Ishikawa (cell line): ENCODE data around the gene C20orf173.

Experiments used
- EGR1 ChIP-seq: IDR thresholded peaks from 2 replicates; pipeline ENCODE4 v1.6.1; 2012
- EP300 ChIP-seq: IDR thresholded peaks from 2 replicates; pipeline ENCODE4 v1.6.1; 2012; ENCODE audit warnings: borderline replicate concordance
- REST ChIP-seq: IDR thresholded peaks from 2 replicates; pipeline ENCODE4 v1.6.1; 2012; ENCODE audit warnings: low read depth, mild to moderate bottlenecking

- no peak for TF ChIP-seq EP300
- no peak for TF ChIP-seq EGR1
- TF ChIP-seq REST, result no peak
Measured at GRCh38 chr20:35515341-35515740, 14.1 kb downstream of the C20orf173 start.
